Uterus (tissue), 2 donors: Measurements from ENCODE around the gene CES5A.
"Not testable (repeated sequence)": the region's sequence is repeated elsewhere in the genome, so short reads cannot be mapped to it uniquely, and the experiment has no call there.

Source experiments
- CTCF ChIP-seq, 4 experiments: fragments of 200-600 bp in 2 of 4; fragments of 450-650 bp in 2 of 4; sonication (generic) in 2 of 4; IDR thresholded peaks; one replicate each; pipeline ENCODE4 v1.5.1; 2016 to 2019; ENCODE audit warnings: antibody characterized with exemption in 4 of 4, mild to moderate bottlenecking in 2 of 4, moderate library complexity in 1 of 4
- POLR2A ChIP-seq, 2 donors: fragments of 450-650 bp; IDR thresholded peaks; one replicate each; pipeline ENCODE4 v1.6.1; 2016; ENCODE audit warnings: antibody characterized with exemption in 2 of 2, mild to moderate bottlenecking in 1 of 2, moderate library complexity in 1 of 2

DNA sequence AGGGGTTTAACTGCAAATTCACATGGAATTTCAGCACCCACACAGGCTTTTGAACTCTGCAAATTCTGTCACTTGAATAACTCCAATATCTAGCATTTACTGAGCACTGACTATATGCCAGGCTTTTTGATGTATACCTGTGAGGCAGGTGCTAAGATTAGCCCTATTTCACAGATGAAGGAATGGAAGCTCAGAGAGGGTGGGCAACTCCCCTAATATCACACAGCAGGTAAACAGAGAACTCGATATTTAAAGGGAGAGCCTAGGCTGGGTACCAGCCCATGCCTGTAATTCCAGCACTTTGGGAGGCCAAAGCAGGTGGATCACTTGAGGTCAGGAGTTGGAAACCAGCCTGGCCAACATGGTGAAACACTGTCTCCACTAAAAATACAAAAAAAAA lies 17.5 kb downstream of the CES5A start:
- not testable (repeated sequence) for TF ChIP-seq POLR2A, CTCF (IDR thresholded peaks at IDR 0.05)
